Measurements from ENCODE around the gene IQCF5. TPM values are rescaled to one million over a fixed set of nuclear protein-coding genes. Genes with fewer than 3 reads are reported as not detected.

Gene IQCF5
- not detected for total RNA-seq
- polyA plus RNA-seq, result not detected
- long read RNA-seq, donor 1, result 0 reads
- long read RNA-seq, donor 2, result 0 reads
- long read RNA-seq, donor 3, result 0 reads

DNA sequence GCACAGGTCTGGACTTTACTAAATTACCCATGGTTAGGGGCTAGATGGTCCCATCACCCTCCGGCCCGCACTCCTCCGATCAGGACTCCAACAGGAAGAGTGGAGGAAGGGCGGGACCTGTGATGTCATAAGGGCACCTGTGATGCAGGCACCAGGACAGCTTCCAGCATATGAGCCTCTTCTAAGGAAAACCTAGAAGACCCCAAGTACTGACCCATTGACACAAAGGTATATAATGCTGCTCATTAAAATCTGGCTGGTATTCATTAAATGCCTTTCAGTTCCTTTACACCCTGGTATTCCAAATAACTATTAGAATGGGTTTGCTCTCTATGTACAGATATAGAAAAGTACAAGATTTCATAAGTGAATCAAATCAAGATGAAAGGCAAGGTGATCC, at the start of gene IQCF5:
Gene IQCF5, minus strand, starts transcription at position 101 of the 400 bp plus-strand sequence. Its CDS starts 70 bp downstream, at position 31.
- H3K27ac ChIP-seq, result no peak within 1 kb of the TSS
- no peak within 1 kb of the TSS for H3K4me3 ChIP-seq
- H3K36me3 ChIP-seq, result no peaks in the 10 kb centered on the region
- 86 to 91% (median 87%) methylated on average over 4 of the region's 4 CpGs for WGBS, 3 donors
- no peaks in the 10 kb centered on the region for H3K4me1 ChIP-seq (ENCODE audit: insufficient read depth)
- H3K9me3 ChIP-seq, result no peaks in the 10 kb centered on the region
- DNase-seq, result no peak
- intact Hi-C loops (cut with DNase I), result no loop called here
- TF ChIP-seq POLR2A (IDR thresholded peaks at IDR 0.05) (no peak), EP300 (IDR thresholded peaks at IDR 0.05) (no peak), CTCF (IDR thresholded peaks at IDR 0.05) (no peak)
- H3K27me3 ChIP-seq, result no peaks in the 10 kb centered on the region

- H3K27me3 ChIP-seq, result no peaks in the 10 kb centered on the region
- H3K9me3 ChIP-seq, result no peaks in the 10 kb centered on the region
- intact Hi-C loops (cut with DNase I), result no loop called here
- H3K36me3 ChIP-seq, result no peaks in the 10 kb centered on the region
- H3K4me1 ChIP-seq (ENCODE audit: insufficient read depth), result no peaks in the 10 kb centered on the region
- WGBS, 3 donors, result 77 to 81% (median 80%) methylated on average over 11 of the region's 11 CpGs
- H3K4me3 ChIP-seq, result no peak overlapping the region
- no peak for TF ChIP-seq CTCF (IDR thresholded peaks at IDR 0.05)
- no peak for TF ChIP-seq EP300 (IDR thresholded peaks at IDR 0.05)
- TF ChIP-seq POLR2A (IDR thresholded peaks at IDR 0.05), result no peak
- no peak overlapping the region for H3K27ac ChIP-seq
- DNase-seq, result no peak
Measured at GRCh38 chr3:51921081-51921578, 45.7 kb upstream of the IQCF5 start.

DNA sequence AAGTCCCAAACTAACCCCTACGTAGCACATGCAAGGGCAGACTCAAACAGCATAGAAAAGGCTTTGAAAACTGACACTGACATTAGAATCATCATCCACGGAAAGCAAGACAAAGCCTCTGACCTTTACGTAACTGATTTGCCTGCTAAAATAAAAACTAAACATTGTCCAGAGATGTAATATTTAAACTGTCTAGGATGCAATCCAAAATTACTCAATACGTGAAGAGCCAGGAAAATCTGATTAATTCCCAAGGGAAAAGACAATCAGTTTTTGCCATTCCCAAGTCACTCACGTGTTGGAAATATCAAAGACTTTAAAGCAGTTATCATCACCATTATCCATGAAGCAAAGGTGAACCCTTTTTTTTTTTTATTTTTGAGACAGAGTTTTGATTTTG, 41.0 kb upstream of the IQCF5 start:
- no peak overlapping the region for H3K27ac ChIP-seq
- no peaks in the 10 kb centered on the region for H3K9me3 ChIP-seq
- DNase-seq, result no peak
- 44 to 55% (median 49%) methylated on average over 5 of the region's 5 CpGs for WGBS, 3 donors
- H3K27me3 ChIP-seq, result no peaks in the 10 kb centered on the region
- H3K36me3 ChIP-seq, result no peaks in the 10 kb centered on the region
- no peak overlapping the region for H3K4me3 ChIP-seq
- intact Hi-C loops (cut with DNase I), result no loop called here
- TF ChIP-seq EP300 (IDR thresholded peaks at IDR 0.05) (no peak), POLR2A (IDR thresholded peaks at IDR 0.05) (no peak), CTCF (IDR thresholded peaks at IDR 0.05) (no peak)
- no peaks in the 10 kb centered on the region for H3K4me1 ChIP-seq (ENCODE audit: insufficient read depth)

DNA sequence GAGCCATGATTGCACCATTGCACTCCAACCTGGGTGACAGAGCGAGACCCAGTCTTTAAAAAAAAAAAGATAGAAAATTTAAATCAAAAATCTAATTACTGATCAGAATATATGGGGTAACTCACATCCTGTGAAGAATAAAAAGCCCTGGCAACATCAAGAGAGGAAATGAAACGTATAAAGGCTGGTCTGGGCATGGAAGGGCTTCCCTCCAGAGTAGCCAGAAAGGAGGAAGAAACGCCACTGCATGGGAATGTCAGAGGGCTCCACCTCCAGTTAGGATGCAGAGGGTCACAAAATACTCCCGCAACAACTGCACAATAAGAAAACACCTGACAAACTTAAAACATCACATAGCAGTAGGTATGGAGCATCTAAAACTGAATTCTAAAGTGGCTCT, 32.6 kb upstream of the IQCF5 start:
- DNase-seq, result no peak
- H3K27me3 ChIP-seq, result no peaks in the 10 kb centered on the region
- no peaks in the 10 kb centered on the region for H3K9me3 ChIP-seq
- H3K27ac ChIP-seq, result no peak overlapping the region
- TF ChIP-seq POLR2A (IDR thresholded peaks at IDR 0.05) (no peak), CTCF (IDR thresholded peaks at IDR 0.05) (no peak), EP300 (IDR thresholded peaks at IDR 0.05) (no peak)
- 79 to 82% (median 80%) methylated on average over 4 of the region's 4 CpGs for WGBS, 3 donors
- H3K4me3 ChIP-seq, result no peak overlapping the region
- H3K36me3 ChIP-seq, result no peaks in the 10 kb centered on the region
- no peaks in the 10 kb centered on the region for H3K4me1 ChIP-seq (ENCODE audit: insufficient read depth)
- intact Hi-C loops (cut with DNase I), result no loop called here

All from ovary (tissue), 10 donors.